GF-D8 (cell line): ENCODE measurements around the gene TTC1.
"Not testable (repeated sequence)": the region's sequence is repeated elsewhere in the genome, so short reads cannot be mapped to it uniquely, and the experiment has no call there.

Source experiments
- DNase-seq: peaks from one replicate; lab custom pipeline; 2025; lab: John Stamatoyannopoulos, UW

The TTC1 gene, protein sequence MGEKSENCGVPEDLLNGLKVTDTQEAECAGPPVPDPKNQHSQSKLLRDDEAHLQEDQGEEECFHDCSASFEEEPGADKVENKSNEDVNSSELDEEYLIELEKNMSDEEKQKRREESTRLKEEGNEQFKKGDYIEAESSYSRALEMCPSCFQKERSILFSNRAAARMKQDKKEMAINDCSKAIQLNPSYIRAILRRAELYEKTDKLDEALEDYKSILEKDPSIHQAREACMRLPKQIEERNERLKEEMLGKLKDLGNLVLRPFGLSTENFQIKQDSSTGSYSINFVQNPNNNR

DNA sequence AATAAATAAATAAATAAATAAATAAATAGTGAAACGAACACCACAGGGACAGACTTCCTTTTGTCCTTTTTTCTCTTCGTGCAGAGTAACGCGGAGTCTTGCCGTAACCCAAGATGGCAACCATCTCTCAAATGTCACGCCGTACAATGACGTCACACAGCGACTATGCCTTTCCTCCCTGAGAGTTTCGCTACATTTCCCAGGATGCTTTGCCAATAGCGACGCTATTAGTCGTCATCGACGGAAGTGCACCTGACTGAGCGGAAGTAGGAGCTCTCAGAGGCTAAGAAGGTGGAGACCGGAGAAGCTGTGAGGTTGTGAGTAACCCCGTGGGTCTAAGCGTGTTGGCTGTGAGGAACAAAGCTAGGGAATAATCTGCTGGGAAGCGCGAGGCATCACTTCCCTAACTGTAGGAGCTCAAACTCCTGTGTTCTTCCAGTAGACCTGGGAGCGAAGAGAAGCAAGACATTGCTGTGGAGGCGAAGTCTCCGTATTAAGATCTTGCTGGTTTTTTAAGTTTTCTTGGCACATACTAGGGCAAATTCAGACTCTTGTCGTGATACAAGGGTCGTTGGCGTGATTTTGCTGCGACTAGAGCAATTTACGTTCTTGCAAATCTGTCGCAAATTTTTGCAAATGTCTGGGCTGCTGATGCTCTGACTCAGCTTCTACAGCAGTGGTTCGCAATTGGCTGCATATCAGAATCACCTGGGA is at the start of gene TTC1:
Gene TTC1 (plus strand): TSS at position 263 of the 714 bp plus-strand sequence. CDS start 1,390 bp downstream, outside the sequence.
- DNase-seq: peak; percentile 91

DNA sequence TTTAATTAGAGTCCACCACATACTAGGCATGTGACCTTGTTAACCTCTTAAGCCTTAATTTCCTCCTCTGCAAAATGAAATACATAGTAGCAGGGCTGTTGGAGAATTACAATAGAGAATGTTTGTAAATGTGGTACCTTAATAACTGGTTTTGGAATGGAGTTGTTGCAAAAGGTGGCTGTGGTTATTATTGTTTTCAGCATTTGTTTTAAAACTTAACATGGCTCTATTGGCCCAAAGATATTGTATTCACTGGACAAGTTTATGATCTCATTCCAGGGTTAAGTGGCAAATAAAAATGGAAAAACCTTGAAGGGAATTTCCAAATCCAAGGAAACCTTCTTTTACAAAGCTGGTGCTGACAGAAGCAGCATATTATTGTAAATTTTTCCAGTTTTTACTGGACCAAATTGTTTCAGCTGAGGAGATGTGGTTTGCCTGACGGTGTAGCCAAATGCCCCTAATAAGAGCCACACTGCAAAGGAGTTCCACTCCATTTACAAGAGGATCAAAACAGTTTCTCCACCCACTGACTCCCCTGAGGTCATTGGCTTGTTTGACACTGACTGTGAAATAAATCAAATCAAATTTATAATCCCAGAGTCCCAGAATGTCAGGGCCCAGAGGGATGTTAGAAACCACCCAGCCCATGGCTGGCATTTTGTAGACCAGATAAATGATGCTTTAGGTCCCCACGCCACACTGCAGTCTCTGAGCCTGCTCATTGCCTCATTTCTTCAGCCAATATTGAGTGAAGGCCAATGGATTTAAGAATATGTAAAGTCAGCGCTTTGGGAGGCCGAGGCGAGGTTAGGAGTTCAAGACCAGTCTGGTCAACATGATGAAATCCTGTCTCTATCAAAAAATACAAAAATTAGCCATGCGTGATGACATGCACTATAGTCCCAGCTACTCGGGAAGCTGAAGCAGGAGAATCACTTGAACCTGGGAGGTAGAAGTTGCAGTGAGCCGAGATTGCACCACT is 47.5 kb upstream of the TTC1 start:
- DNase-seq: no peak

DNA sequence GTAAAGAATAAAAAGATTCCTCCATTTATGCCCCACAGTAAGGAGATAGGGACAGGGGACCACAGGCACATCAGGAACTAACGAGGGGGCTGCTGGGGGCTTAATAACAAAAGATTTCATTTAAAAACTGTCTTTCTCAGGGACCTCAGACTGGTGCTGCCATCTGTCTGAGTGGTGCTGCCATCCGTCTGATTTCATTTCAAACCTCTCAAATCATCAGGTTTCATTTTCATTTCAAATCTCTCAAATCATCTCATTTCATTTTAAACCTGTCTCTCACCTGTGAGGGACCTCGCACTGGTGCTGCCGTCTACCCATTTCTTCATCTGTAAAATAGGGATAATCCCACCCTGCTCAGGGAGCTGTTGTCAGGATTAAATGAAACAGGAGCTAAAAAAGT is 46.7 kb upstream of the TTC1 start:
- no peak for DNase-seq

DNA sequence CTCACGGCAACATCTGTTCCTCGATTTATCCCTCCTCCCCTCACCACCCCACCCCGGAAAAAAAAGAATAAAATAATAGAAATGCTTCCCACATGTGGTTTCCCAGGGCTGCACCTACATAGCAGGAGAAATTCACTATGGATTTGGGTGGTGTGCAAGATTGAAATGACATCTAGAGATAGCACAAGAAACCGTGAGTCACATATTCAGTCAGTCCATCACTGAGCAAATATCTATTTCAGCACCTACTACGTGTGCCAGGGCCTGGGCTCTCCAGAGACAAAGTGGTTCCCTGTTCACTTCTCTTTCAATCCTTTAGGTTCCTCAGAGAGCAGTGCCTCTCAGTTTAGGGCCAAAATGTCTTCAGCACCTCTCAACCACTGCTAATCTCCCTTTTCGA is 45.0 kb upstream of the TTC1 start:
- DNase-seq: no peak

DNA sequence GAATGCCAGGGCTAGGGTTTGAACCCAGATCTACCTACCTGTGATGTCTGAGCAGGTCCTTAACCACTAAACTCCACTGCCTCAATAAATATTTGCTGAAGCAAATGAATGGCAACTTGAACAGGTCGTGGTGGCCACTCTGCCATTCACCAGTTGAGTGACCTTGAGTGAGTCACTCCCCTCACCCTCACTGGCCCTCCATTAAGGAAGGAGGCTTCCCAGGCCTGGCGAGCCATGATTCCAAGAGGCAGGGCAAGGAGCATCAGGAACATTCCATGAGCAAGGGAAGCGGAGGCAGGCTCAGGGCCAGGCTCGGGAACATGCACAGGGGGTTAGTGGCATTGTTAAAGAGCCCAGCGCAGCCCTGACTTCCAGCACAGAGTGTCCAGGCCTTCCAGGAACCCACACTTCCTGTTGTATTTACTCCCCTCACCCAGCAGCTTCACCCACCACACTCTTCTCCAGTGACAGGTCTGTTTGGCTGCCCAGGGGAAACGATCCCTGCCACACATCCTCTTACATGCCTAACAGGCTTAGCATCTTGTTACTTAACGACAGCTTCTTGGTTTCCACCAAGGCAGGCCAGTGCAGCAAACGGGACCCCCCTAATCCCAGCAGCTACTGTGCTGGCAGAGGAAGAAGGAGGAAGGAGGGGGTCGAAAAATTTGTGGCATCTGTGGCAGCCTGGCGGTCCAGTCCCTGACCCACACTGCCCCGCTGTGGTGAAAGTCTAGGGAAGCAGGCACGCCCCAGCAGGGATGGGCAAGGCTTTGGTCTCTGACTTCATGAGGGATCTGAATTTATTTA is 43.7 kb upstream of the TTC1 start:
- no peak for DNase-seq

DNA sequence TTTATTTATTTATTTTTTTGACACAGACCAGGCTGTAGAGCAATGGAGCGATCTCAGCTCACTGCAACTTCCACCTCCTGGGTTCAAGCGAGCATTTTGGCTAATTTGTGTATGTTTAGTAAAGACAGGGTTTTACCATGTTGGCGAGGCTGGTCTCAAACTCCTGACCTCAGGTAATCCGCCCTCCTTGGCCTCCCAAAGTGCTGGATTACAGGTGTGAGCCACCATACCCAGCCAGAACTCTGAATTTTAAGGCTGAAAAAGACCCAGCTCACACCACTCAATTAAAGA is 43.2 kb upstream of the TTC1 start:
- not testable (repeated sequence) for DNase-seq

DNA sequence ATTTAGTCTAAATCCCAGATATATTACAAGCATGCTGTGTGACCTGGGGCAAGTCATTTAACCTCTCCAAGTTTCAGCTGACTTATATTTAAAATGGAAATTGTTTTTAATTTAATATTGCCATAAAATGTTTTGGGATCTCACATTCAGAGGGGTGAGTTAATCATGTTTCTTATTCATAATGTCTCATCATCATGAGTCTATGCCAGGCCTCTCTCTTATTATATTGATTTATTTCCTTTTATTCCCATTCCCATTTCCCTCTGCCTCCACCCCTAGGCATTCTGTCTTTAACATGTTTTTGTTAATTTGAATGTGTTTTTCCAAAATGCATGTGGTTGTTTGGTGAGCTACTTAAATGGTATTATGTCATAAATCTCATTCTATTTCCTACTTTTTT is 39.0 kb upstream of the TTC1 start:
- no peak for DNase-seq

DNA sequence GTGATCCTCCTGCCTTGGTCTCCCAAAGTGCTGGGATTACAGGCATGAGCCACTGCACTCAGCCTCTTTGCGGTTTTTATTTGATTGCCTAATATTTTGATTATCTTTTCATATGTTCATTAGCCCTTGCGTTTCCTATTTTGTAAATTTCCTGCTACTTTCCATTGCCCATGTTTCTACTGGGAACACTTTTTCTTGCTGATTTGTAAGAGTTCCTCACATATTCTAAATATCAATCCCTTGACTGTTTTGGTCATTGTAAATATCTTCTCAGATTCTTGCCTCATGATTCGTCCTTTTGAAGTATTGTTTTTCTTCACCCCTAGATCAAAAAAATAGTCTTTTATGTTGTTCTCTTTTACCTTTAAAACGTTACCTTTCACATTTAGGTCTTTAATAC is 37.9 kb upstream of the TTC1 start:
- DNase-seq: no peak

DNA sequence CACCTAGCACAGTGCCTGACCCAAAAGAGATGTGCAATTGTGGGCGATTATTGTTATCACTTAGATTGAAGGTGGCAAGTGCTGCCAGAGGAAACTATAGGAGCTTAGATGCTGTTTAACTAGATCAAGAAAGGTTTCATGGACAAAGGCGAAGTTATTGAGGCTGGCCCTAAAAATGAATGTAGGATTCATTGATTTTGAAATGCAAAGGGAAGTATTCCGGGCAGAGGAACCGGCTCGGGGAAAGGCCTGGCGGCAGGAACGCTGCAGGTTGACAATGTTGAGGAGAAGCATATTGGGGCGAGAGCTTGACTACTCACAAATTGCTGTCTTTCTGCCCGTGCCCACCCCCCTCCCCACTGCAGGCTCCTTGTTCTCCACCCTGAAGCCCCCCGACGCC is 37.4 kb upstream of the TTC1 start:
- no peak for DNase-seq

DNA sequence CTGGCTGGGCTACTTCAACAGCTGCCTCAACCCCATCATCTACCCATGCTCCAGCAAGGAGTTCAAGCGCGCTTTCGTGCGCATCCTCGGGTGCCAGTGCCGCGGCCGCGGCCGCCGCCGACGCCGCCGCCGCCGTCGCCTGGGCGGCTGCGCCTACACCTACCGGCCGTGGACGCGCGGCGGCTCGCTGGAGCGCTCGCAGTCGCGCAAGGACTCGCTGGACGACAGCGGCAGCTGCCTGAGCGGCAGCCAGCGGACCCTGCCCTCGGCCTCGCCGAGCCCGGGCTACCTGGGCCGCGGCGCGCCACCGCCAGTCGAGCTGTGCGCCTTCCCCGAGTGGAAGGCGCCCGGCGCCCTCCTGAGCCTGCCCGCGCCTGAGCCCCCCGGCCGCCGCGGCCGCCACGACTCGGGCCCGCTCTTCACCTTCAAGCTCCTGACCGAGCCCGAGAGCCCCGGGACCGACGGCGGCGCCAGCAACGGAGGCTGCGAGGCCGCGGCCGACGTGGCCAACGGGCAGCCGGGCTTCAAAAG is 36.9 kb upstream of the TTC1 start:
- DNase-seq: no peak

DNA sequence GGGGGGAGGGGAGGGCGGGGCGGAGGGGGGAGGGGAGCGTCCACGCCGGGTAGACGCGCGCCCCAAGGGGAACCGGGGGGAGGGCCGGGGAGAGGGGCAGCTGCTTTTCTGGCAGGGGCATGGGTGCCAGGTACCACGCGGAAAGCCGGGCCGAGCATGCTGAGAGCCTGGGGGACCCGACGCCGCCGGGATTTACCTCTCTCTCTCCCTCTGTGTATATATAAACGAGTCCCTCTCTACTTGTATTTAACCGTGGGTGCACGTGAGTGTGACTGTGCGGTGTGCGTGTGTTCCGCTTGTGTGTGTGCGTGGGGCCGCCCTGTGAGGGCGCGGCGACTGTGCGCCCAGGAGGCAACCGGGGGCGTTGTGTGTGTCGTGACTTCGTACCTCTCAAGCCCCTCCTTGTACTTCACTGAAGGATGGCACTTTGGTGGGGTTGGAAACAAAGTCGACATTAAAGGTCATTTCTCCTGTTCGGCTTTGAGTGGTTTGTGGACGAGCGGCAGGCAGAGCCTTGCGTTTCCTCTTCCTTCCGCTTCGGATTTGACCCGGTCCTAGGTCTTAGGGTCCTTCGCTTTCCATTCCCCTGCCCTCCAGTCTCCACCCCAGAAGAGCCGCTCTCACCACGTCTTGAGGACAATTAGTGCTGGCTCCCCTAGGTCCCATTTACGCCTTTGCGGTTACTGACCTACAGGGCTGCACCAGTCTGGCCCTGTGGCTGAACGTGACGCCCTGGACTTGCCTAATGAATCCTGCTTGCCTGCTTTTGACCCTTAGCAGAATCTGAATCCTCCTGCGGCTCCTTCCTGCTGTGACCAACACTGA is 36.2 kb upstream of the TTC1 start:
- no peak for DNase-seq

DNA sequence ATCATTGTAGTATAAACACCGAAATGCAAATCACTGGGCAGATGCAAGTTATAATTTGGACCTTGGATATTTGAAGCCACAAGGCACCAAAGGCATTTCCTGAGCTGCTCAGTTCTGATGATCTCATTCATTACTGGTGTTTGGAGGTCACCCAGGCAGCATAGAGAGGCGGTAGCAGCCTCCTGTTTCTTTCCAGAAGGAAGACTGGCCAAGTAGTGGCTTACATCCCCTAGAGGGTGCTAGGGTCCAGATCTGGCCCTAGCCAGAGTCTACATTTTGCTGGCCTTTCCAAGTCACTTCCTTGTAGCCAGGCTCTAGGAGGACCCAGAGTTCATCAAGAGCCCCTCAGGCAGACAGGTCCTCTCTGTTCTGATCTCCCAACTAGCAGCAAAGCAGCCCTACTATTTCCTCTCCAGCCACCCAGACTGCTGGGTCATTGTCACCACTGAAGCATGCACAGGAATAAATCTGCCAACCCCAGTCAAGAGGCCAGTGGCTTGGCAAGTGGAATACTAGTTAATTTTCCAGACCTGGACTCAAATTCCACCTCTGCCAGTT is 33.4 kb upstream of the TTC1 start:
- no peak for DNase-seq

DNA sequence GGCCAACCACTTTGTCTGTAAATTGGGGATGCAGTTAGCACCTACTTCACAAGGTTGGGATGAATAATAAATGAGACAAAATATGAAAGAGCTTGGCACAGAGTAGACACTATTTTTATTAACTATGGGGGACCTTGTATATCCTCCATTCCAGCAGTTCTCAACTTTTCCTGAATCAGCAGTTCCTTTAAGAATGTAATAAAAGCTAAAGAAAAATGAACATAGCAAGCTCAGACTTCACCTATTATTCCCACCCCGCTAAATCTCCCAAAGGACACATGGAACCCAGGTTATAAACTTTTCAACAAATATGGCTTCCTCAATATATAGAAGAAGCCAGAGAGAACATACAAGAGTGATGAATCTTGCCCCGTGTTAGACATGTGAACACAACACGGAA is 32.0 kb upstream of the TTC1 start:
- DNase-seq: no peak

DNA sequence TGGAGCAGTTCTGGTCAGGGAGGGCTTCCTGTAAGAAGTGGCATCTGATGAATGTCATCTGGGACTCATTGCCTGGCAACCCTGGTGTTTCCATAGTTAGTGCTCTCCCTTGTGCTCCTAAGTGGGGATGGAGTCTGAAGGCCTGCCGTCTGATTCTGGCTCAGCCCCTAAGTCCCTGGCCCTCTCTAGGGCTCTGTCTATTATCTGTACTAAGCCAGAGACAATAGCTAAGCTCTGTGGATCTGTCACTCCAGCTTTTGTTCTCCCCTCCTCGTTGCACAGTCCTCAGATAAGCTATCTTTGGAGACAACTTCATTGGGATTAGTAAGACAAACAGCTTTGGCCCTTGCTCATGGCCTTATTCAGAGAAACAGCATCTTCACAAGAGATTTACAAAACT is 30.6 kb upstream of the TTC1 start:
- DNase-seq: no peak

DNA sequence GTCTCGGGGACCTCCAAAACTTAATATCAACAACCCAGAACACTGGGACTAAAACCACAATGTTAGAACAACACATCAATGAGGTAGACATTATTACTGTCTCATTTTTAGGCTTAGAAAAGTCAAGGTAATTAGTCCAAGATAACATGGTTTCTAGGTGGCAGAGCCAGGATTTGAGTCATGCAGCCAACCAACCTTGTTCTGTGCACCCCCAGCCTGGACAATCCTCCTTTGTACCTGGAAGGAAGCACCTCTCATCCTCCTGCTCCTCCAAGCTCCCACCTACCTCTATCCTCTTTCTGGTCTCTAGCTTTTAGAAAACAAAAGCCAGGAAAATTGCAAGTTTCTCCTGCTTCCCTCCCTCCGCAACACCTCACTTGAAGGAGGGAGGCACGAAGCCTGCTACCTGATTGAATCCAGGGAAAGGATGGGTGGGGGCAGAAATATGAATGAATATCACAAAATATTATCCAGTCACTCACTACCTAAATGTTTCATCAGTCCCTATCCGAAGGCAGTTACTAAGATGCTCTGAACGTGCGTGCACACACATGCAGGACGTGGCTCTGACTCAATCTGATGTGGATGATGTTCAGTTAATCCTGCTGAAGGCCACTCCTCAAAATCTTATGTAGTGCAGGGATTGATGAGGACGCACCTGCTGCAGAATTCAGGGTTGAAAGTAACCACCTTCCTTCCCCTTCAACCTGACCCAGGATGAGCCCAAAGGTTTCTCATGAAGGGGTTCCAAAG is 26.3 kb upstream of the TTC1 start:
- no peak for DNase-seq

DNA sequence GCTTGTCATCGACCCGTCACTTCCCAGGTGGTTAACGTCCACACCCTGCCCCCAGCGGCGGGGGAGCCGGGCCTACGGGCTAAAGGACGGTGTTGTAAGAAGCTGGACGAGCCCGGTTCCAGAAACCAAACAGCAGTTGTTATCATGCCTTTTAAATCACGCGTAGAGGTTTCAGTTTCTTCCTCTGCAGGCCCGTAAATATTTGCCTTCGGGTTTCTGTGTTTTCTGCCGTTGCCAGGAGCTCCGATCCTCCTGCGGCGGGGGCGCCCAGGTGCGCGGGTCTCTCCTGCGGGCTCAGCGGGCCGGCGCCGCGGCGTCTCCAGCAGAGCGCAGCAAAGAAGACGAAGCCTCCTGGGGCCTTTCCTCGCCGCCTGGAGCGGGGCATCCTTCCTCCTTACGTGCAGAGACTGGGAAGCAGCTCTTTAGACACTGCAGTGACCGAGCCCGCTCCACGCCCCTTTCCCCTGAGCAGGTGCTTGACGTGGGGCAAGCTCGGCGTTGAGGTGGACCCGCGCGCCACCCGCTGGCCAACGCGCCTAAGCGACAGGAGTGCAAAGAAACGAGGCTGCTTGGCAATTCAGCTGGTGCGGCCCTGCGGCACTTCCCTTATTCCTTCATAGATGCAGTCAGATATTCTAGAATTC is 21.8 kb upstream of the TTC1 start:
- peak; percentile 23 for DNase-seq

DNA sequence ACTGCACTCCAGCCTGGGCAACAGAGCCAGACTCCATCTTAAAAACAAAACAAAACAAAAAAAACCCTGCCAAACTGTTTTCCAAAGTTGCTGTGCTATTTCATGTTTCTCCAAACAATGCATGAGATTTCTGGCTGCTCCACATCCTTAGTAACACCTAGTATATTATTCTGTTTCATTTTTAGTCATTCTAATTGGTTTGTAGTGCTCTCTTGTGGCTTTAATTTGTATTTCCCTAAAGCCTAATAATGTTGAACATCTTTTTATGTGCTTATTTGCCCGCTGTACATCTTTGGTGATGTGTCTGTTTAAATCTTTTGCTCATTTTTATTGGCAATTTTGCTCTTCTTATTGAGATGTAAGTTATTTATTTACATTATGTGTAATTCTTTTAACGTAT is 18.4 kb upstream of the TTC1 start:
- no peak for DNase-seq

DNA sequence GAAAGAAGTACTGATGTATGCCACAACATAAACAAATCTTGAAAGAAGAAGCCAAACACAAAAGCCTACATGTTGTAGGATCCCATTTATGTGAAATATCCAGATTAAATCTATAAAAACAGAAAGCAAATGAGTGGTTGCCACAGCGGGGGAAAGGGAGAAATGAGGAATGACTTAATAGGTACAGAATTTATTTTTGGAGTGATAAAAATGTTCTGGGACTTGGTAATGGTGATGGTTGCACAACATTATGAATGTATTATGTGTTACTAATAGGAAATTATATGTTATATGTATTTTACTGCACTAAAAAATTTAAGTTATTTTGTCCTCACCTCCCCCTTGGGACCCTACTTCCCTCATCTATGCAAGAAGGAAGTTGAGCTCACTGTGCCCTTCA is 16.4 kb upstream of the TTC1 start:
- DNase-seq: no peak

DNA sequence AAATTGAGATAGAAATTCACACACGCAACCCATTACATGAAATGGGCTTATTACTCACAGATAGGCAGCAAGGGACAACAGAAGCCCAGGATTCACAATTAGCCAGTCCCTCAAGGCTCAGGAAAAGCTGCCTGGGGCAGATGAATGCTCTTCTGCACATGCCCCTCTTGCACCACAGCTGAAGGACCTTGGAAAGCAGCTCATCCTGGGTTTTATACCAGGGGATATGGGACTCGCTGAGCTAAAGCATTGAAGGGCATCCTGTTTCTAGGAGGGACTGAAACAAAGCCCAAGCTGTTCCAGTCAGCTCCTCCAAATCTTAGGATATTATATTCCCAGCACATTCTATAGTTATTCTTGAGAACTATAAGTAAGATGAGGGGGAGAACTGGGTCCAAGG is 15.7 kb upstream of the TTC1 start:
- DNase-seq: no peak
